Stimulated activated CD4-positive, alpha-beta T cell treated with anti-CD3 and anti-CD28 coated beads, Interleukin-2, amount 100 ng/mL, for 4 hours (primary cell): ENCODE results near the gene FADS3.
"Not testable (repeated sequence)": the region's sequence is repeated elsewhere in the genome, so short reads cannot be mapped to it uniquely, and the experiment has no call there.

Experiments
- DNase-seq: peaks from one replicate; pipeline ENCODE4 v3.0.0-alpha.2; 2020; ENCODE audit warnings: low read depth

FADS3 gene

DNA sequence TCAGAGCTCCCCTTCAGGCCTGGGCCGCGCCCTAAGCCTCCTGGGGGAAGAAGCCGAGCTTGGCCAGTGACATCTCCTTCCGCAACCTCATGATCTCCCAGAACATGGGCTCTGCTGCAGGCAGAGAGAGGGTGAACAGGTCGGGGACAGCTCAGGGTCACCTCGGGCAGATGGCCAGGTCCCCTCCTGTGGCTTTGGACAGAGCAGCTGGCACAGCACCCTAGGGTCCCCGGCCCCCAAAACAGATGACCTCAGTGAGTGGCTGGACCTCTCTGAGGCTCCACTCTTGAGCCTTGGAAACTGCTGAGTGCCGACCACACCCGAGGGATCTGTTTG lies 6.9 kb upstream of the FADS3 start:
- DNase-seq: no peak

DNA sequence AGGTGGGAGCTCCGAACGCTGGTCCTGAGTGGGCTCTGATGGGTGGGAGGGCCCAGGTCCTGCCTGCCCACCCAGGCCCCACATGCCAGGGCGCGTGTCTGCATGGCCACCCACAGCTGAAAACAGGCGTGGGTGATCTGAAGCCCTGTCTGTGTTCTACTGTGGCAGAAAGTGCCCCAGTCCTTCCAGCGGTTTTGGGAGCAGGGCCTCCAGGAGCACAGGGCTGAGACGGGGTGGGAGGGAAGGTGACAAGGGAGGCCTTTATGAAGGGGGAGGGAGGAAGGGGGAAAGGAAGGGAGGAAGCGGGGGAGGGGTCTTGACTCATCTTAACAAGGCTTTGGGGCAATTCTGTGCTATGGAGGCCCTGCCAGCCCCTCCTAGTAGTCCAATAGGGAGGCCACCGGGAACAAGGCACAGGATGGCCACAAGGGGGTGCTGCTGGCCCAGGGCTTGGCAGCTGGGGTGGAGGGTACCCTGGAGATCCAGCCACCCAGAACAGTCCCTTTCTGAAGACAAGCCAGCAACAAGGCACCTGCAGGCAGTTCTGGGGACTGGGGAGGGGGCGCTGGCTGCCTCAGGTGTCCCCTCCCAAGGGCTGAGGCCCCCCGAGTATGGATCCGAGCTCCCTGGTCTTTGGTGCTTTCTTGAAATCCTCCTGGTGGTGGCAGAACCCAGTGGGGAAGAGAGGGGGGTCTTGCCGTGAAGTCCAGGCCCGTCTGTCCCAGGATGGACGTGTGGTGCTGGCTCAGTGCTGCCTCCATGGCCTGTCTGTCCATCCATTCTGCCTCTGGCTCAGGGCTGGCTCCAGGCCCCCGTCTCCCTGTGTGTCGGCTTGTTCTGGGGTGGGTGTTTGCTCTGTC lies 6.3 kb upstream of the FADS3 start:
- peak; percentile 59 for DNase-seq

DNA sequence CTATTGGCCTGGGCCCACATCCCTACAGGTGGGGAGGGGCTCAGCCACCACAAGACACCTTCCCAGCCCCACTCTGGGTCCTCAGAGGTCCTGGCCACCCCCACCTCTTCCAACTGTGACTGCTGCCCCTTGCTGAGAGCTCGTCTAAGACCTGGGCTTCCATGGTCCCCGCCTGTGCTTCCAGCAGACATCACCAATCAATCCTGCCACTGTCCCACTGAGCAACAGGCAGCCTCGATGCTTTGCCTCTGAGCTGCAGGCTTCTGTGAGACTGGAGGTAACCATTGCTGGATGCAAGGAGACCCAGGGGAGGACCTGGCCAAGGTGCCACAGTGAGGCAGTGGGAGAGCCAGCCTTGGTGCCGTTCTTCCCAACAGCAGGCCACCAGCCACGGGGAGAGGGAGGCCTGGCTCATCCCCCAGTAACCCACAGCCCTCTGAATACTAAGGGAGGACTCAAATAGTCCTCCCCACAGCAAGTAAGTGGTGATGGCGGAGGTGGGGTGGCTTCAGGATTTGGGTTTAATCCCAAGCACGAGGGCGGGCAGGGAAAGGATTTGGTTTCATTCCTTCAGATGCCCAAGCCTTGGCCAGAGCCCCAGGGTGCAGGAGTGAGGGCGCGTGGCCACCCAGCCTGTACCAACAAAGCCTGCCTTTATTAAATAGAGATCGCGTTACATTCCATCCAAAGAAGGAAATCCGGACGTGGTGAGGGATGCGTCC lies 5.5 kb upstream of the FADS3 start:
- DNase-seq: no peak

DNA sequence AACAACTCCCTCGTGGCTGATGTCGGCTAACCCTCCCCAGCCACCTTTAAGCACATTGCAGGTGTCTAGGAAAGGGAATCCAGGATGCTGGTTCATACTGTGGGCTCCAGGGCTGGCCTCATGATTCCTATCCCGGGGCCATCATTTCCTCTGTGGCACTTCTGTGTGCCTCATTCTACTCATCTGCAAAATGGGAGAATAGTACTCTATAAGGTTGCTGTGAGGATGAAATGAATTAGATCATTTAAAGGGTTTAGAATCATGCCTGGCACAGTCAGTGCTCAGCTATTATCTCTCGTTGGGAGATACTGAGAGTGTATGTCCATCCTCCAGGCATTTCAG lies 4.3 kb upstream of the FADS3 start:
- DNase-seq: no peak

DNA sequence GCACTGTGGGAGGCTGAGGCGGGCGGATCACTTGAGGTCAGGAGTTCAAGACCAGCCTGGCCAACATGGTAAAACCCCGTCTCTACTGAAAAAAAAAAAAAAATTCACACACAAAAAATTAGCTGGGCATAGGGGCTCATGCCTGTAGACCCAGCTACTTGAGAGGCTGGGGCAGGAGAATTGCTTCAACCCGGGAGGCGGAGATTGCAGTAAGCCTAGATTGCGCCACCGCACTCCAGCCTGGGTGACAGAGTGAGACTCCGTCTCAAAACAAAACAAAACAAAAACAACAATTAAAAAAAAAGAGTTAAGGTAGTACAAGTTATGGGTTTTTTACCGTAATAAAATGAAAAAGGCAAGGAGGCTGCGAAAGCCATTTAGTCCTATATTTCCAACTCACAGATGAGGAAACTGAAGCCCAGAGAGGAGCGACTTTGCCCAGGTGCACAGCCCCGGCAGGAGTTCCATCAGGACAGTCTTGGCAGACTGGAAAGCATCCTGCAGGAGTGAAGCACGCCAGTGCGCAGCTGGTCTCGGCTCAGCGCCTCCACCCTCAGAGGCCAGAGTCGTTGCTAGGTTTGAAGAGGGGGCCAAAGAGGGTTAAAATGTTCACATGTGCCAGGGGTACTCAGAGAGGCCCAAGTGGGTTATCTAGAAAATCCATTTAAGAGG lies 3.8 kb upstream of the FADS3 start:
- DNase-seq: no peak

DNA sequence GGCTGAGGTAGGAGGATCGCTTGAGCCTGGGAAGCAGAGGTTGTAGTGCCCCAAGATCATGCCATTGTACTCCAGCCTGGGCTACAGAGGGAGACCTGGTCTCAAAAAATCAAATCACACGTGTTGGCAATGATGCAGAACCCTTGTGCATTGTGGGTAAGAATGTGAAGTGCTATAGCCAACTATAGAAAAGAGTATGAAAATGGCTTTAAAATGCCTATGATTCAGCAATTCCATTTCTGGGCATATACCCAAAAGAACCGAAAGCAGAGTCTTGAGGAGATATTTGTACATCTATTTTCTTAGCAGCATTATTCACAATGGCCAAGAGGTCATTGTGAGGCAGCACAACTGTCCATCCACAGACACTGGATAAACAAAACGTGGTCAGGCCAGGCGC lies 2.6 kb upstream of the FADS3 start:
- no peak for DNase-seq

DNA sequence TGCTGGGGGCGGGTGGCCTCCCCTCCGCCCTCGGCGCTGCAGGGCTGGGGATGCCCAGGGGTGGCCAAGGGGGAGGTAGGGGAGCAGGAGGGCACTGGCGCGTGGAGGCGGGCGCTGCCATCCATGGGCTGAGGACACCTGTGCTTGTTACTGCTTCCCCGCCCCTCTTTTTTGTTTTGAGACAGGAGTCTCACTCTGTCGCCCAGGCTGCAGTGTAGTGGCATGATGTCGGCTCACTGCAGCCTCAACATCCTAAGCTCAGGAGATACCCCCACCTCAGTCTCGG lies 683 bp upstream of the FADS3 start:
- DNase-seq: no peak

DNA sequence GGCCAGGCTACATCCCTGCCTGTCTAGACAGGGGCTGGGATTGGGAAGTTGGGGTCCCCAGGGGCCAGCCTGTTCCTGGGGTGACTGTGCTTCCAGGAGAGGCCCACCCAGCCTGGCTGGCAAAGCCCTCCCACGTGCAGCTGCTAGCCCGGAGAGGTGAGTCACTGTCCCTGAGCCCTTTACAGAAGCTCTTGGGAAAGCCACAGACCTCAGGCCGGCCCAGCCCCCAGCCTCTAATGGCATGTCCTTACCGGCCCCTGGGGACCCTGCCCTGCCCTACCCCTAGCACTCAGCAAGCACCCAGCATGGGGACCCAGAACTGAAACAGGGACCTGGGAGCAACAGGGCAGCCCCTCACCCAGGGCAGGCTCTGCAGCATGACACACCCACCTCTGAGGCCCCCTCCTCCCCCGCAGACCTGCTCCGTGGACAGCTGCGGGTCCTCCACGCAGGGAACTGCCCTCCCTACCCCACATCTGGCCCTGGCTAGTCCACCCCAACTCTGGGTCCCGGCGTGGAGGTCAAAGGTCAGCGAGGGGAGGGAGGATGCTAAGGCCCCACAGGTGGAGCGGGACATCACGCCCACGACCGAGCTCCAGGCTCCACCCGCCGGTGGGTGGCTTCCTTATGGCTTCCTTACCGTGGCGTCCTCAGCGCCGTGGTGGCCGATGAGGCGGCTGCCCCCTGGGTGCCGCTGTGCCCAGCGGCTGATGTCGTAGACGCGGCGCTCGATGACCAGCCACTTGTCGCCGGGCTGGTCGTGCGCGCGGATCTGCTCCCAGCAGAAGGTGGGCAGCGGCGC lies 615 bp downstream of the FADS3 start:
- no peak for DNase-seq

DNA sequence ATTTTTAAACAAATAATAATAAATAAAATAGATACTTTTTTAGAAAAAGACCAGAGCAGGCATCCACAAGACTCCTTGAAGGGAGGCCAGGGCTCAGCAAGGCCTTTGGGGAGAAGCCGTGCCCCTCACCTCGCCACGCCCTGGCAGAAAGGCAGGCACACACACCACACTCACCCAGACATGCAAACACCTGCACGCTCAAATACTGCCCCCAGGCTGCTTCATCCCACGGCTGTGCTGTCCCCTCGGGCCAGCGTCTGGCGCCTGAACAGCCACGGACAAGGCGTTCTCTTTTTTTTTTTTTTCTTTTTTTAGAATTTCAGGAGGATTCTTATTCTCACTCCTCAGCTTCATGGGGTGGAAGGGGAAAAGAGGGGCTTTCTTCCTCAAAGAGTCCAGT lies 1.5 kb downstream of the FADS3 start:
- DNase-seq: no peak

DNA sequence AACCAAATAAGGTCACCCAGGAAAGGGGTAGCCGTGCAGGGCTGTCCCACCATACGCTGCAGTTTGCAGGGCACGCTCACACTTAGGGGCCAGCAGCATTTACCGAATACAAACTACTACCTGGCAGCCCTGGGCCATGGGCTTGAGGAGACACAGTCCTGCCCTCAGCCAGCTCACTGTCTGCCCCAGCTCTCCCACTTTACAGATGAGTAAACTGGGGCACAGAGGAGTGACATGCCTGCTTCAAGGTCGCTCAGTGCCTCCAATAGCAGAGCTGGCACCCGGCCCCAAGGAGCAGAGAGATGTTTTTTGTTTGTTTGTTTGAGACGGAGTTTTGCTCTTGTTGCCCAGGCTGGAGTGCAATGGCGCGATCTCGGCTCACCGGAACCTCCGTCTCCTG lies 2.8 kb downstream of the FADS3 start:
- DNase-seq: no peak

DNA sequence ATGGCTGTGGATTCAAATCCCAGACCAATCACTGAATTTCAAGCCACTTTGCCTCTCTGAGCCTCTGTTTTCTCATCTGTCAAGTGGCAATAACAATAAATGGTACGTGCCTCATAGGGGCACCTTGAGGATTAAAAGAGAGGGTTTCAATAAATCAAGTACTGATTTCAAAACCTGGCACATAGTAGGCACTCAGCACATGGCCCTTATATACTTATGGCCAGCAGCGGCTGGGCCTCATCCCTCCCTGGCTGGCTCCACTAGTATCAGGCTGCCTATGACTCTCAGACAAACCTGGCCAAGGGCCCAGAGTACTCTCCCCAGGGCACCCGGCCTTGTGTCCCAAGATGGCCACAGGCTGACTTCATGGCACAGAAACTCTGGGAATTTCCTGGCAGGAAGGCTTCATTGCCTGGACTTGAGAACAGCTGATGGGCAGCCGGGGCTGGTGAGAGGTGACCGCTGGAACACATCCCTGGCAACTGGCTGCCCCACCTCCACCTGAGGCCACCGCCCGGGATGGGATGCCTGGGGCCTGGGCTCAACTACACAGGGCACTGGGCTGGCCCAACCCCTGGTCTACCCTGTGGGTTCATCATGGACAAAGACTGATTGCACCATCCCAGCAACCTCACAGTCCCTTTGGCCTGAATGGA lies 3.4 kb downstream of the FADS3 start:
- no peak for DNase-seq

DNA sequence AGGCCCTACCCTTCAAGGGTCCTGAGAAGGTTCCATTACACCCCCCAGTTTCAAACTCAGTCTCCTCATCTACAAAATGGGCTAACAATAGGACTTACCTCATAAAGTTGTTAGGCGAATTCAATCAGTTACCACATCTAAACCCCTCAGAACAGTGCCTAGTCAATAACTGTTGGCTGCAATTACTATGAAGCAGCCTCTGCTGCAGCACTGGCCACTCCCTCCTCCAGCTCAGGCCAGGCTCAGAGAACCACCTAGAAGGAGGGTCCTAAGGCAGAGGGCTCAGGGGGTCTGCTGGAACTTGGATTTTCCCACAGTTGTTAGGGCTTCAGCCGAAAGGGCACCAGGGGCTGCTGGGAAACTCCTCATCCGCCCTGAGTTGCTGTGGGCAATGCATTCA lies 4.7 kb downstream of the FADS3 start:
- no peak for DNase-seq

DNA sequence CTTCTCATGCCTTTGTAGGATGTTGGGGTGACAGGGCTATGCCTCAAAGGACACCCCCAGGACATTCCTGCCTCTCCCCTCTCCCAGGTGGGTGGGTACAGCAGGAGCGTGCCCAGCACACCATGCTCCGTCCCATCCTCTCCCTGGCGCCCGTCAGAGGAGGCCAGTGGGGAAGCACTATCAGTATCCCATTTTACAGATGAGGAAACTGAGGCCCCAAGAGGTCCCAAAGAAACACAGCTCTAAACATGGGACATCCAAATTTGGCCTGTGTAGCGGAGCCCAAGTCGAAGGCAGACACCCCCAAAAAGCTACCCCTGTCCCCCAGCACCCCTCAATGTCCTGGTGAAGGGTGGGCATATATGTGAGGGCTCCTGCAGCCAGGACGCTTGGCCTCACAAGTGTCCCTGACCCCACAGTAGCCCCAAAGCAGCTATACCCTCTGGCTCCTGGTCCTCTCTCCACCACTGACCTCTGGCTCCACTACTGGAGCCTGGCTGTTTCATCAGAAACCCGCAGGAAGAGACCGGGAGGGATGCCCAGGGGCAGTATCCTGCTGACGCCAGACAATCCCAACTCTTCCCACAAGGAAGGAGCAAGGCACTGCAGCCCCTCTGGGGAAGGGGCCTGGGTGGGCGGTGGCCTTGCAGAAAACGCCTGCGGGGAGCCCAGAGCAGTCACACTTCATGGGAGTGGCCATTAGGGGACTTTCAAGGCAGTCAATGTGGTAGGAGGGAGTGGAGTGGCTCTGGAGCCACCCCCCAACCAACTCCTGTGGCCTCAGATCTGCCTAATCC lies 5.4 kb downstream of the FADS3 start:
- DNase-seq: no peak

DNA sequence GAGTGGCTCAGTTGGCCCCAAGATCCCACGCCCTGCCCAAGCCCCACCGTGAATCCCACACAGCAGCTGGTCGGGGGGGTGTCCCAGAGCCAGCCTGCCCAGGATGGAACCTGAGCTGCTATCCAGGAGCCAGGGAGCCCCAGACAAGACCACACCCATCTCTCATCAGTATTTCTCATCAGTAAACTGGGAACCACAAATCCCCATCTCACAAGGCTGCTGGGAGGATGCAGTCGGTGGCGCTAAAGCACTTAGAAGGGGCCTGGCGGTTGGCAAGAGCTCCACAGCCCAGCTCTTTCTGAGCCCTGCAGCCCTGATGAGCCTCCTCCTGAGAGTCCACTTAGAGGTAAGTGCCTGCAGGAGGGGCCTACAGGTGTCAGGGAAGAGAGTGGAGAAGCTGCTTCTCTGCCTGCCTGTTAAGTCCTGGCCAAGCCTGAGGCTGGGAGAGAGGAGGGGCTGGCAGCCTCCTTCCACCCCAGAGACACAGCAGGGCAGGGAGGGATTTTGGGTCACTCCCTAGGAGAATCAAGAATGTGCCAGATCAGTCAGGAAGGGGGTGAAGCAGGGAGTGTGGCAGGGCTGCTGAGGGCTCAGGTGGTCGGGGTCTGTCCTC lies 6.1 kb downstream of the FADS3 start:
- DNase-seq: no peak

DNA sequence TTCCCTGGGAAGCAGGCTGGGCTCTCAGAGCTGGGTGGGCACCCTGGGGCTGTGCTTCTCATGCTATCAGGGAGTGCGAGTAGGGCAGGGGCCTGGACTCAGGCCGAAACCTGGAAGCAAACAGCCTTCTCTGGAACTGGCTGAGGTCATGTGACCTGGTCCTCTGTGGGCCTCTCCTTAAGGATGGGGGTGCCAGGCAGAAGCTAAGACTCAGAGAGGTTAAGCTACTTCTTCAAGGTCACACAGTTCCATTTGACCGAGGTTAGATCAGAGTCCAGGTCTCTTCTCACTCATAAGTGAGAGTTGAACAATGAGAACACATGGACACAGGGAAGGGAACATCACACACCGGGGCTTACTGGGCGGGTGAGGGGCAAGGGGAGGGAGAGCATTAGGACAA lies 7.4 kb downstream of the FADS3 start:
- DNase-seq: no peak

DNA sequence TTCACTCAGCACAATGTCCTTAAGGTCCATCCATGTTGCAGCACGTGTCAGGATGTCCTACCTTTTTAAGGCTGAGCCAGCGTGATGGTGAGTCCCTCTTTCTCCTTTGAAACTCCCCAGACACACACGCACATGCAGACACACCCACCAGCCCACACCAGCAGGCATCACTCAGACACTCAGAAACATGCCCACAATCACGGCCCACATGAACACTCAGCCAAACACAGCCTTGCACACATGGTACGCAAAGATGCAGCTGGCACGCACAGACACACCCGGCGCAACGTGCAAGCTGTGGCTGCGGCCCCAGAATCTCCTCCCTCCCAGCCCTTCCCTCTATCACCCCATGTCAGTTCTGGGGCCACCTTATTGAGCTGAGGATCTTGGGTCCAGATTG lies 8.0 kb downstream of the FADS3 start:
- no peak for DNase-seq

DNA sequence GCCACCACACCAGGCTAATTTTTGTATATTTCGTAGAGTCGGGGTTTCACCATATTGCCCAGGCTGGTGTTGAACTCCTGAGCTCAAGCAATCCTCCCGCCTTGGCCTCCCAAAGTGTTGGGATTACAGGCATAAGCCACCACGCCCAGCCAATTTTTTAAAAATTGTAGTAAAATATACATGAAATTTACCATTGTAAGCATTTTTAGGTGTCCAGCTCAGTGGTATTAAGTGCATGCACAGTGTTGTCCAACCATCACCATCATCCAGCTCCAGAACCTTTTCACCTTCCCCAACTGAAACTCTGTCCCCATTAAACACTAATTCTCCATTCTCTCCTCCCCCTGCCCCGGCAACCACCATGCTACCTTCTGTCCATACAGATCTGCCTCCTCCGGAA lies 8.5 kb downstream of the FADS3 start:
- no peak for DNase-seq

DNA sequence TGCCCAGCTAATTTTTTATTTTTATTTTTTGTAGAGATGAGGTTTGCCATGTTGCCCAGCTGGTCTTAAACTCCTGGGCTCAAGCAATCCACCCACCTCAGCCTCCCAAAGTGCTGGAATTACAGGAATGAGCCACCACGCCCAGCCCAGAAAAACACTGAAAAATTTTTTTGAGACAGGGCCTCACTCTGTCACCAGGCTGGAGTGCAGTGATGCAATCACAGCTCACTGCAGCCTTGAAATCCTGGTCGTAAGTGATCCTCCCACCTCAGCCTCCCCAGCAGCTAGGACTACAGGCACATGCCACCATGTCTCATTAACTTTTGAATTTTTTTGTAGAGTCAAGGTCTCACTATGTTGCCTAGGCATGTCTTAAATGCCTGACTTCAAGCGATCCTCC lies 9.1 kb downstream of the FADS3 start:
- not testable (repeated sequence) for DNase-seq

DNA sequence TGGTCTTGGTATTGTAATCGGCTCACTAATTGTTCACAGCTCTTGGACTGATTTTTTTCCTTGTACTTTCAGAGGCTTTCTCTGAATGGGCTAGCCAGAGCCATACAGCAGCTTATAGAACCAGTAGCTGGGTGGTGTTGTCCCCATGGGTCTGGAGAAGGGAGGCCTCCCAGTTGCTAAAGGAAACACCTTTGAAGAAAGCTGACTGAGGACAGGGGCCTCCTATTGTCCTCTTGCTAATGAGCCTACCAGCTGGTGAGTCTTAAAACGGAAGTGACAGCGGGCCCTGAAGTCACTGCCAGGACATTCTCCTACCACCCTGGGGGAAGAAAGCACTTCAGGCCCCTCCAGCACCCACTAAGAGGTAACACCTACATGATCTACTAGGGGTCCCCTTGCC lies 9.9 kb downstream of the FADS3 start:
- no peak for DNase-seq

DNA sequence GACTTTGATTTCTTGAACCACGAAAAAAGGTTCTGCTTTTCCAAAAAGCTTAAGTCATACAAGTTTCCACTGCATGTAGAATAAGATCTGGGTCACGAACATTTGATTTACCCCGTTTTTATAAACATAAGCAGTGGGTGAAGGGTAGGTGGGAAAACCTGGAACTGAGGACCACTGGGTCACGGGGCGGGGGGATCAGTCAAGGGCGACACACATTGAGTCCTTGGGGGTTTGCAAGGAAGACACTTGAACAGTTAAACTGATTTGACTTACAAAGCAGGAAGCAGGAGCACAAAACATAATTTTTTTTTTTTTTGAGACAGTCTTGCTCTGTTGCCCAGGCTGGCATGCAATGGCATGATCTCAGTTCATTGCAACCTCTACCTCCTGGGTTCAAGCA lies 10.9 kb downstream of the FADS3 start:
- no peak for DNase-seq

DNA sequence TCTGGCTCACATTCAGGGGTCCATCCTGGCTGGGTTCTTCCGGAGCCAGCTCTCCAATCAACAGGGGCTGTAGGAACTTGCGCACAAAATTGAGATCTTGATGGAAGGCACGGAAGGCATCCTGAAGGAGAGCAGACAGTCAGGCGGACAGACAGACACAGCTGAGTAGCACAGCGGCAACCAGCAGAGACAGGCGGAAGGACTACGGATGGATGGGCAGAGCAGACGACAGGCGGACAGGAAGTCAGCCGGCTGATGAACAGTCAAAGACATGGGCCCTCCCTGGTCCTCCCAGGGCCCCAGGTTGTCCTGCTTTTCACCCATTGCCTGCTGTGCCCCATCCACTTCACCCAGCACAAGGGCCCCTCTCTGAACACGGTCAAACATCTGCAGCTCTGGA lies 11.3 kb downstream of the FADS3 start:
- no peak for DNase-seq
